Measurements from ENCODE around the gene ZNF432. TPM values are rescaled to one million over a fixed set of nuclear protein-coding genes. Genes with fewer than 3 reads are reported as not detected.
"Not testable (repeated sequence)": the region's sequence is repeated elsewhere in the genome, so short reads cannot be mapped to it uniquely, and the experiment has no call there.

Gene ZNF432
- total and polyA plus RNA-seq, 2 donors (not counting 1 experiment from before 2014, with no cell fraction given), result 5.1 to 25.0 TPM

DNA sequence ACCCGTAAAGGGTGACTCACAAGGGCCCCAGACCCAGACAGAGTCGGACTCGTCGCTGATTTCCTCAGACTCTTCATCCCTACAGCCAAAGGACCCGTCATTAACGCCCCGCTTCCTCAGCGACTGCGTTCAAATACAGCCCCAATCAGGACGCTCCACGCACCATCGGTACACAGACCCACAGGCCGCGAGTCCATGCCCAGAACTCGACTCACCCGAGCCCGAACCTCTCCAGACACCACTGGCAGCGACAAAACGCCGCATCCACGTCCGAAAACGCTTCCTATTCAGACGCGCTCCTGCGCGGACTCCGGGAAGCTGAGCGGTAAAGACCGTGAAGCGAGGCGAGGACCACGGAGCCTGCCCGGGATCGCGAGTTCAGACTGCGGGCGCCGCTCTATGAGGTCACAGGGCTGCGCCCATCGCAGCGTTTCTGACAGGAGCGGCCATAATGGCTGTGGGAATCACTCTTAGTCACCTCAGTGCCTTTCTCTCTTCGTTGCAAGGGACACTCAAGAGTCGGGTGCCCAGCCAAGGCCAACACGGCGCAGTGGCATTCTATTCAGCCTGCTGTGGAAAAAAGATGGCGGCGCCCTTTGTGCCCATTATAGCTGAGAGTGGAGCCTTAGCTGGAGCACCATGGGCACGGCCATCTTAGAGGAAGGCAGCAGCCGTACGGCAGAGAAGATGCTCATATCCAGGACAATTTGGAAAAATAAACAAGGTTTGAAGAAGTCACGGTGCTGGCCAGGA lies 20.4 kb downstream of the ZNF432 start, which contains the start of gene ZNF614:
Gene ZNF614 (minus strand): TSS at position 353 of the 753 bp plus-strand sequence. CDS start 2,634 bp downstream, outside the sequence.
- Histone ChIP-seq H3K4me3 (ENCODE audit: control extremely low read depth in 1 of 5, extremely low read depth in 1 of 5, insufficient read depth in 1 of 5, low read depth in 2 of 5, low read length in 4 of 5) (peak within 1 kb of the TSS; percentile 91 to 97 (median 93)), H3K27me3 (replicated peaks in 1 of 4; ENCODE audit: control extremely low read depth in 1 of 4, control insufficient read depth in 3 of 4, insufficient read depth in 4 of 4, low read length in 3 of 4) (no peaks in the 10 kb centered on the region), H4K20me1 (ENCODE audit: control insufficient read depth, insufficient read depth, low read length, poor library complexity, severe bottlenecking) (no peaks in the 10 kb centered on the region), H3K9me3 (ENCODE audit: control extremely low read depth in 1 of 3, control insufficient read depth in 2 of 3, insufficient read depth in 1 of 3, low read length in 2 of 3) (peaks cover 19 to 41% (median 26%) of the 10 kb centered on the region in 3 donors), H3K4me2 (replicated peaks; ENCODE audit: low read depth, low read length, poor library complexity, severe bottlenecking) (peak within 1 kb of the TSS; percentile 87), H3K4me1 (ENCODE audit: control insufficient read depth in 2 of 2, insufficient read depth in 2 of 2, low read length in 2 of 2) (peaks cover 5 to 13% of the 10 kb centered on the region in 2 donors), H3K79me2 (ENCODE audit: control insufficient read depth, insufficient read depth, low read length) (peaks cover 56% of the 10 kb centered on the region), H2AFZ (ENCODE audit: insufficient read depth, low read depth, low read length, poor library complexity, severe bottlenecking) (peak within 1 kb of the TSS; percentile 100), H3K9ac (ENCODE audit: low read length) (peak within 1 kb of the TSS; percentile 99), H3K36me3 (replicated peaks in 1 of 2; ENCODE audit: control extremely low read depth in 1 of 2, control insufficient read depth in 1 of 2, extremely low read depth in 1 of 2, insufficient read depth in 2 of 2, low read length in 1 of 2) (peaks cover 5 to 27% of the 10 kb centered on the region in 2 experiments), H3K27ac (ENCODE audit: low read length in 2 of 2) (peak within 1 kb of the TSS; percentile 97)
- Mint-ChIP-seq H3K27me3 (no peaks in the 10 kb centered on the region), H3K9me3 (ENCODE audit: insufficient read depth) (peaks cover 9% of the 10 kb centered on the region), H3K4me3 (peak within 1 kb of the TSS; percentile 90), H3K27ac (peak within 1 kb of the TSS; percentile 93), H3K4me1 (peaks cover 25% of the 10 kb centered on the region)
- ChIA-PET POLR2A (interaction anchor here (0.6 to 2.4 kb wide), 5 partner anchors 20 to 161 kb away, joined by 3 to 19 read pairs (median 4); partner anchors contain the start of gene ZNF432), CTCF (no interaction called here)
- intact Hi-C loops (cut with micrococcal nuclease), result loop anchor here (1.0 kb wide), 3 partner anchors 20 to 42 kb away; partner anchors contain the start of genes ZNF350, ZNF432 and ZNF615
- ATAC-seq (ENCODE audit: low read depth) (peak; percentile 85), DNase-seq (peak; percentile 93)
- TF ChIP-seq EZH2 (IDR thresholded peaks at IDR 0.05; ENCODE audit: borderline replicate concordance, insufficient read depth, low read depth, low read length, poor library complexity, severe bottlenecking) (no peak), CTCF (IDR thresholded peaks at IDR 0.05) (no peak)
- under 1% methylated on average over 53 of the region's 53 CpGs for WGBS (ENCODE audit: insufficient coverage)

DNA sequence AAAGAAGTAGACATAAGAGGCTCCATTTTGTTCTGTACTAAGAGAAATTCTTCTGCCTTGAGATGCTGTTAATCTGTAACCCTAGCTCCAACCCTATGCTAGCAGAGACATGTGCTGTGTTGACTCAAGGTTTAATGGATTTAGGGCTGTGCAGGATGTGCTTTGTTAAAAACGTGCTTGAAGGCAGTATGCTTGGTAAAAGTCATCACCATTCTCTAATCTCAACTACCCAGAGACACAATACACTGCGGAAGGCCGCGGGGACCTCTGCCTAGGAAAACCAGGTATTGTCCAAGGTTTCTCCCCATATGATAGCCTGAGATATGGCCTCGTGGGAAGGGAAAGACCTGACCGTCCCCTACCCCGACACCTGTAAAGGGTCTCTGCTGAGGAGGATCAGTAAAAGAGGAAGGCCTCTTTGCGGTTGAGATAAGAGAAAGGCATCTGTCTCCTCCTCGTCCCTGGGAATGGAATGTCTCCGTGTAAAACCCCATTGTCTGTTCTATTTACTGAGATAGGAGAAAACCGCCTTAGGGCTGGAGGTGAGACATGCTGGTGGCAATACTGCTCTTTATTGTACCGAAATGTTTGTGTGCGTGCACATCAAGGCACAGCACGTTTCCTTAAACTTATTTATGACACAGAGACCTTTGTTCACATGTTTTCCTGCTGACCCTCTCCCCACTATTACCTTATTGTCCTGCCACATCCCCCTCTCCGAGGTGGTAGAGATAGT lies 22.2 kb downstream of the ZNF432 start:
- ATAC-seq (ENCODE audit: low read depth); H3K27me3 ChIP-seq (replicated peaks in 1 of 4; ENCODE audit: control extremely low read depth in 1 of 4, control insufficient read depth in 3 of 4, insufficient read depth in 4 of 4, low read length in 3 of 4); H3K9ac ChIP-seq (ENCODE audit: low read length); H3K27me3 Mint-ChIP-seq; H3K4me2 ChIP-seq (replicated peaks; ENCODE audit: low read depth, low read length, poor library complexity, severe bottlenecking); H3K27ac ChIP-seq (ENCODE audit: low read length in 2 of 2); CTCF ChIA-PET; intact Hi-C loops (cut with micrococcal nuclease); H2AFZ ChIP-seq (ENCODE audit: insufficient read depth, low read depth, low read length, poor library complexity, severe bottlenecking); DNase-seq; H4K20me1 ChIP-seq (ENCODE audit: control insufficient read depth, insufficient read depth, low read length, poor library complexity, severe bottlenecking); H3K4me3 ChIP-seq (ENCODE audit: control extremely low read depth in 1 of 5, extremely low read depth in 1 of 5, insufficient read depth in 1 of 5, low read depth in 2 of 5, low read length in 4 of 5): not testable (repeated sequence)
- peaks cover 3 to 39% of the 10 kb centered on the region in 2 experiments for H3K36me3 ChIP-seq (replicated peaks in 1 of 2; ENCODE audit: control extremely low read depth in 1 of 2, control insufficient read depth in 1 of 2, extremely low read depth in 1 of 2, insufficient read depth in 2 of 2, low read length in 1 of 2)
- WGBS (ENCODE audit: insufficient coverage), result 94% methylated on average over 7 of the region's 15 CpGs
- peaks cover 66% of the 10 kb centered on the region for H3K79me2 ChIP-seq (ENCODE audit: control insufficient read depth, insufficient read depth, low read length)
- peak overlapping the region; percentile 23 for H3K27ac Mint-ChIP-seq
- peak overlapping the region; percentile 29 for H3K4me3 Mint-ChIP-seq
- H3K4me1 Mint-ChIP-seq, result peaks cover 25% of the 10 kb centered on the region
- peaks cover 13 to 46% (median 22%) of the 10 kb centered on the region in 3 donors for H3K9me3 ChIP-seq (ENCODE audit: control extremely low read depth in 1 of 3, control insufficient read depth in 2 of 3, insufficient read depth in 1 of 3, low read length in 2 of 3)
- peaks cover 5 to 13% of the 10 kb centered on the region in 2 donors for H3K4me1 ChIP-seq (ENCODE audit: control insufficient read depth in 2 of 2, insufficient read depth in 2 of 2, low read length in 2 of 2)
- H3K9me3 Mint-ChIP-seq (ENCODE audit: insufficient read depth), result peaks cover 12% of the 10 kb centered on the region
- POLR2A ChIA-PET, result interaction anchor here (2.4 kb wide), 1 partner anchor 23 kb away, joined by 19 read pairs; the partner anchor contains the start of gene ZNF432

GRCh38 chr19:52024478-52024877 lies 24.2 kb downstream of the ZNF432 start:
- H3K27me3 Mint-ChIP-seq; intact Hi-C loops (cut with micrococcal nuclease); H3K4me3 ChIP-seq (ENCODE audit: control extremely low read depth in 1 of 5, extremely low read depth in 1 of 5, insufficient read depth in 1 of 5, low read depth in 2 of 5, low read length in 4 of 5); H3K27ac ChIP-seq (ENCODE audit: low read length in 2 of 2); H3K4me3 Mint-ChIP-seq; ATAC-seq (ENCODE audit: low read depth); H4K20me1 ChIP-seq (ENCODE audit: control insufficient read depth, insufficient read depth, low read length, poor library complexity, severe bottlenecking); H3K9ac ChIP-seq (ENCODE audit: low read length); H3K27me3 ChIP-seq (replicated peaks in 1 of 4; ENCODE audit: control extremely low read depth in 1 of 4, control insufficient read depth in 3 of 4, insufficient read depth in 4 of 4, low read length in 3 of 4); POLR2A ChIA-PET; H3K27ac Mint-ChIP-seq; CTCF ChIA-PET; H3K4me2 ChIP-seq (replicated peaks; ENCODE audit: low read depth, low read length, poor library complexity, severe bottlenecking); H2AFZ ChIP-seq (ENCODE audit: insufficient read depth, low read depth, low read length, poor library complexity, severe bottlenecking); DNase-seq: not testable (repeated sequence)
- Mint-ChIP-seq H3K9me3 (ENCODE audit: insufficient read depth) (peaks cover 24% of the 10 kb centered on the region), H3K4me1 (peaks cover 25% of the 10 kb centered on the region)
- Histone ChIP-seq H3K4me1 (ENCODE audit: control insufficient read depth in 2 of 2, insufficient read depth in 2 of 2, low read length in 2 of 2) (peaks cover 5 to 13% of the 10 kb centered on the region in 2 donors), H3K79me2 (ENCODE audit: control insufficient read depth, insufficient read depth, low read length) (peaks cover 75% of the 10 kb centered on the region), H3K36me3 (replicated peaks in 1 of 2; ENCODE audit: control extremely low read depth in 1 of 2, control insufficient read depth in 1 of 2, extremely low read depth in 1 of 2, insufficient read depth in 2 of 2, low read length in 1 of 2) (peaks cover 5 to 56% of the 10 kb centered on the region in 2 experiments), H3K9me3 (ENCODE audit: control extremely low read depth in 1 of 3, control insufficient read depth in 2 of 3, insufficient read depth in 1 of 3, low read length in 2 of 3) (peaks cover 12 to 50% (median 38%) of the 10 kb centered on the region in 3 donors)
- WGBS (ENCODE audit: insufficient coverage), result 100% methylated on average over 4 of the region's 4 CpGs
